HG03103 (cell line): ENCODE data around the gene CR1.
"Not testable (repeated sequence)": the region's sequence is repeated elsewhere in the genome, so short reads cannot be mapped to it uniquely, and the experiment has no call there.

Experiments
- ATAC-seq: cut with Tn5 transposase; IDR thresholded peaks from one replicate; pipeline ENCODE4 v1.9.1; 2021; ENCODE audit warnings: low read depth; ENCODE audit not compliant: unreplicated experiment

Gene CR1

DNA sequence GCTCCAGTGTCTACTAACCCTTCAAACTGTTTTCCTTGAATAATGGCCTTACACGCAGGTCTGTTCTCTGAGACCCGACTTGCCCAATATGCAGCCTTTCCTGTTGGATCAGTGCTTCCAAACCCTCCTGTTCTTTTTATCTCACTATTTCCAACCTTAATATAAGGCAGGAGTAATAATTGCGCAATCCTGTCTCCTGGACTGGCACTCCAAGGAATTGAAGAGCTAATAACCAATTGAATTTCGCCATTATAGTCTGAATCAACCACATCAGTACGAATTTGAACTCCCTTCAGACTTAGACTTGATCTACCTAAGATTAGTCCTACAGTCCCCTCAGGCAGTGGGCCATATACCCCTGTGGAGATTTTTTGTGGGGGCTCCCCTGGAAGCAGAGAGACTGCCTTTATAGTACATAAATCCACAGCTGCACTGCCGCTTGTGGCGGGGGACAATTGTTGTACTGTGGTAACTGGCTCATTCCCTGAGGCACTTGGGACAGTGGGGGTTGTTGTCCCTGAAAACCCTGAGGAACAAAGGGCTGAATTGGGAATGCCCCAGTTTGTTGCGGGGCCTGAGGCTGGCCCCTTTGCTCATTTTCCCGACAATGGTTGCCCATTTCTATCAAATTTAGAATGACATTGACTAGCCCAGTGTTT lies 142.7 kb downstream of the CR1 start:
- not testable (repeated sequence) for ATAC-seq

DNA sequence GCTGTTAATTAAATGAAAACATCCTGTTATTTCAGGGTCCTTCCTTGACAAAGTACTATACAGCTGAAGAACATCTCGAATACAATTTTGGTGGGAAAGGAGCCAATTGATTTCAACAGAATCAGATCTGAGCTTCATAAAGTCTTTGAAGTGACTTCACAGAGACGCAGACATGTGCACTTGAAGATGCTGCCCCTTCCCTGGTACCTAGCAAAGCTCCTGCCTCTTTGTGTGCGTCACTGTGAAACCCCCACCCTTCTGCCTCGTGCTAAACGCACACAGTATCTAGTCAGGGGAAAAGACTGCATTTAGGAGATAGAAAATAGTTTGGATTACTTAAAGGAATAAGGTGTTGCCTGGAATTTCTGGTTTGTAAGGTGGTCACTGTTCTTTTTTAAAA lies 143.4 kb downstream of the CR1 start:
- ATAC-seq: not testable (repeated sequence)

DNA sequence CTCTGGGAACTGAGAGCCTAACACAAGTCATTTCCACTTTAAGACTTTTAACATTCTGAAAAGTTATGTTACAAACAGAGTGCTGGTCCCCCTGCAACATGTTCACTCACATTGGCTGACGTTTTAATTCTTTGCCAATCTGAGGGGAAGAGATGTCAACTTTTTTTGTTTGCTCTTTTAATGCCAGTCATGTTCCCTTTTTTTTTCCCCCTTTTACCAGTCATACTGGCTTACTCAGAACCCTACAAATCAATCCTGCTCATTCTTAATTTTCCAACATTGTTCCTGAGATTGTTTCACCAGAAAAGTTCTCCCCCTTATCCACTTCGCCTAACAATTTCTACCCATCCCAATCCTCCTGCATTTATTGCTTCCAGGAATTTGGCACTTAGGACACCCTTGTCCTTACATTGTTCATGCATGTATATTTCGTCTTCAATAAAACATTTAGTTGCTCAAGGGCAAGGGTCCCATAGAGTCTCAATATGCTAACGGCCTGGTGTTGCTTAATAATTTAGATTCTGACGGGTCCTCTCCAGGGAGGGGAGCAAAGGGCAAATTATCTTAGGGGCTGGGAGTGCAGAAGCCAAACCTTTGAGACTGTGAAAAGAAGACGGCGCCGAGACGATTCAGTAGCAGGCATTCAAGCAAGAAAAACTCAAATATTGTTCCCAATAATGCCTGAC lies 148.4 kb downstream of the CR1 start:
- ATAC-seq: no peak

DNA sequence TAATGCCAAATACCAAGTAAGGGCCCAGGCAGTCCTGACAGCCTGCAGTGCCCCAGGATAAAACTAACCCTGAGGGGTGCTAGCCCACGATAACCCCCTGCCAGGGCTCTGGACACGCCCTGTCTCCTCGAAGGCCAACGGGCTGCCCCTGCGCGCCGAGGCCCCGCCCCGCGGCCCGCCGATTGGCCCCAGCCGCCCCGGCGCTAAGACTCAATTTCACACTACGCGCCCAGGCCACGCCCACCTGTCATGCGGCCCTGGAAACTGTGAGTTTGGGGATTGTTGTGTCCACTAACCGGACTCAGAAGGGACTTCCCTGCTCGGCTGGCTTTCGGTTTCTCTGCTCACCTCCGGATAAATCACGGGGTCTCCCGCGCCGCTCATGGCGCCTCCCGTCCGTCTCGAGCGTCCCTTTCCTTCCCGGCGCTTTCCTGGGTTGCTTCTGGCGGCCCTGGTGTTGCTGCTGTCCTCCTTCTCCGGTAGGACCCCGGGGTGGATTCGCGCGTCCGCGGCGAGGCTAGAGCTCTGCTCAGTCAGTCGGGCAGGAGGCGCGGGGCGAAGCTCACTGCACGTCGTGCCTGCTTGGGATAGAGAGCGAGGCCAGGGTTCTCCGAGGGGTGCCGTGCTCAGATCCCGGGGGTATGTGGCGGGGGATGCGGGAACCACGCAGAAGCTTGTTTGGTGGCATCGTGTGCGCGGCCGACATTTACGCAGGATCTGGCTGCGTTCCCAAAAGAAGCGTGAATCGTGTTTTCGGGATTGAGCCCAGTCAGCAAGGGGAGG lies 149.1 kb downstream of the CR1 start, which contains the start of gene CR1L:
Gene CR1L (plus strand): TSS at position 282 of the 783 bp plus-strand sequence. CDS start 101 bp downstream, at position 383.
- ATAC-seq: peak; percentile 93

DNA sequence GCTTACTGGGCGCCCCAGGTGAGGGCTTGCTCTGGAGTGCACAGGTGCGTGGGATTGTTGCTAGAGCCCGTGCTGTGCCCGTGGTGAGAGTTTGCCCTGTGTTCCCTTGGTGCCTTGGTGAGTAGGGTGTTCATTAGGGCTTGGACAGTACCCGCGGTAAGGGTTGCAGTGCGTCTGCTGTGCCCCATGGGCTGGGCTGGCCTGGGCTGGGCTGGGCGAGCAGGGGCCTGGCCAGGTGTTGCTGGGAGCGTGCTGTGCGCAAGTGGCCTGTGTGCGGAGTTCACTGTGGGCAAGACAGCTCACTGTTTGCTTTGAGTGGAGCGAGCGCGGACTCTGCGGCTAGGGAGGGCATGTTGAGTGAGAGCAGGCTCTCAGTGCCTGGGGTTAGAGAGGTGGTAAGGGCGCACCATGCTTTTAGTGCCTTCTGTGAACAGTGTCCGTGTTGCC lies 149.7 kb downstream of the CR1 start:
- no peak for ATAC-seq

DNA sequence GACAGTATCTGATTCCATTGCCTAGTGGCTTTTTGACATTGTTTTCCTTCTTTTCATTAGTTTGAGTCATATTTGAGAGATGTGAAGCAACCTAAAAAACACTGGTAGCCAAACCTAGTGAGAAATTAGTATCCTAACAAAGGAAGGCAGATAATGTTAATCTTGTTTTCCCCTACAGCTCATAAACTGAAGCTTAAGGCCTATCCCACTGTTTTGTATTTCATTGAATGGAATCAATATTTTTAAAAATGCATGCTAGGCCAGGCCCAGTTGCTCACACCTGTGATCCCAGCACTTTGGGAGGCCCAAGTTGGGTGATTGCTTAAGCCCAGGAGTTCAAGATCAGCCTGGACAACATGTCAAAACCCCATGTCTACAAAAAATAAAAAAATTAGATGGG lies 150.2 kb downstream of the CR1 start:
- ATAC-seq: no peak

DNA sequence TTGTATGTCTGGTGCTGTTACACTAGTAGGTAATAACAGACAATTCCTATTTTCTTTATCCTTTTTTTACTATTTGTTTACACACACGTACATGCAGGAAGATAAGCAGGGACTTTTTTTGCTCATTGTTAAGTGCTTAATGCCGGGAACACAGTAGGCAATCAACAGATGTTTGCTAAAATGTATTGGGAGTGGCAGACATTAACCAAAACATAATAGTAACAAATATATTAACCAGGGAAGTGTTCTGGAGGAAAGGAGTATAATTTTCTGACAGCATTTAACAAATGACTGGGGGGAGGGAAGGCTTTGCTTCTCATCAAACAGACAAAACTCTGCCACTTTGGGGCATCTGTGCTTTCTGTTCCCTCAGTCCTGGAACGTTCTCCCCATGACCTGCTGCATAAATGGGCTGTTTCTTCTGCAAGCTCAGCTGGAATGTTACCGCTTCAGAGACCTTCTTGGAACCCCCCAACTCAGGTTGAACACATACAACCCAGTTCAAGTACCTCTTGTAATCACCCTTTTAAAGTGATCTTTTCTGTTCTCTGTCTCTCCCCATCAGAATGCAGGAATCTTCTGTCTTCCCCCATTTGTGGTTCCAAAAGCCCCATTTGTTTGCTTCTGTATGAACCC lies 151.1 kb downstream of the CR1 start:
- ATAC-seq: no peak

DNA sequence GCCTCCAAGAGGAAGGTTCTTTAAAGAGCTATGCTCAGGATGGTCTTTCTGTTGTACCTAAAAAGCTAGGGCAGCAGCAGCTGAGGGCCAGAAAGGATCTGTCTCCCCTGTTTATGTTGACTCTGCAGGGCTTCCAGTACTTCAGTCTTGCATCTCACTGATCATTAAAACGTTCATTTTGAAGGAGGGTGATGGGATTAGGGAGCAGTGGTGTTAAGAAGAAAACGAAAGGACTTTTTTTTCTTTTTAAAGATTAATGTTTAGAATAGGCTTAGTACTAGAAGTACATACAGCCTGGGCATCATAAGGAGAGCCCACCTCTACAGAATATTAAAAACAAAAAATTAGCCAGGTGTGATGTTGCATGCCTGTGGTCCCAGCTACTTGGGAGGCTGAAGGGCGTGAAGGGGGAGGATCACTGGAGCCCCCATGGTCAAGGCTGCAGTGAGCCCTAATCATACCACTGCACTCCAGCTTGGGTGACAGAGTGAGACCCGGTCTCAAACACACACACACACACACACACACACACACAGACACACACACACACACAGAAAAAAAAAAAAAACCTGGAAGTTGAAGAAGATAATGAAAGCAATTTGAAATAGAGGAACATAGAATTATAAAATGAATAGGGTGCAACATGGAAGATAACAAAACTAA lies 151.8 kb downstream of the CR1 start:
- no peak for ATAC-seq

DNA sequence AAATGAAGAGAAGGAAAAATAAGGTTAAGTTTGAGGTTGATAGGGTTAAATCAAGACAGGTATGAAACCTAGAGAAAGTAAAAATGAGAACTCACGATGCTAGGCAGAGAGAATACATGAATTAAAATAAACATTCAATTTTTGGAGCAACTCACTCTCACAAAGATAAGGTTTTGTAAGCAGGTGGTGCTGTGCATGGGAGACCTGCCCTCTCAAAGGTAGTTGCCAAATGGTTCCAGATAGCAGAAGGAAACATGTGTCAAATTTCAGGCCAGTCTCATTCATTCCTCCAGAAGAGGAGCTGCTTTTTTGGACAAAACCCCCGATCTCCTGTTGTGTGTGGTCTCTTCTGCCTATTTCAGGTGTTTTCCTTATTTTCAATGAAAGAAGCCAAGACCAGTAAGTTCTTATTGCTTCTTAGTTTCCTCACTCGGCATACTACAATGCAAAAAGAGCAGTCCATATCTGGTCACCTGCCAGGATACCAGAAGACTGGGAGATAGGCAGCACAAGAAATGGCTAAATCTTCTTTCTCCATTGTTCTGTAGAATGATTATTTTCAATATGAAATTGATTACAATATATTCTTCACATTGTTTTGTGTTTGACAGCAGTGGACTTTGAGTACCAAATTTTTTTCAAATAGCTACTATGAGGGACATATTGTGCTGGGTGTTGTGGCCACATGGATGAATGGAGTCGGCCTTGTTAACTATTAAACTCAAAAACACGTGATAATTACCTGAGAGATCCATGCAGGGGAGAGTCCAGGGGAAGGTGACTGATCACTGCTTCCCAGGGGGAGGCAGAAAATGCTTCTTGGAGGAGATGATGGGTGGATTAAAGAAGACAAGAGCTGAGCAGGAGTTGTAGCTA lies 152.6 kb downstream of the CR1 start:
- no peak for ATAC-seq

DNA sequence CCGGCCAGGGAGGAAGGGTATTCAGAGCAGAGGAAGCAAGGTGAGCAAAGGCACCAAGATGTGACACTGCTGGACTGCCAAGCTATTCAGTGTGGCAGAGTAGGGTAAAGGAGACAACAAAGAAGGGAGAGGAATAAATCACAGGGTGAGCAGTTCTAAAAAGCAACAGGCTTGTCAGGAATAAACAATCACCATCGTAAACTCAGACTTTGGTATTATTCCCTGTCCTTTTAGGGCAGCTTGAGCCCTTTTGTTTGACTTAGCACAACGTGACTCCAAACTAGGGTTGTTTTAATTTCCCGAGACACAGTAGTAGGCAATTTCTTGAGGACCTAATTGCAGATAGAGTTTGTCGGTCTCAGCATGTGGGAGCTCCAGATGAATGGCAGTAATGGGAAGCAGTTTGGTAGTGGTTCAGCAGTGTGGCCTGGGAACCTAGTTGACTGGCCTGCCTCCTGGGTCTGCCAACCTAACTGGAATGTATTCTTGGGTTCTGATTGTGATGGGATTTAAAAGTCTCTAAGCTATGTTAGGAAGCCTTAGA lies 153.3 kb downstream of the CR1 start:
- no peak for ATAC-seq

DNA sequence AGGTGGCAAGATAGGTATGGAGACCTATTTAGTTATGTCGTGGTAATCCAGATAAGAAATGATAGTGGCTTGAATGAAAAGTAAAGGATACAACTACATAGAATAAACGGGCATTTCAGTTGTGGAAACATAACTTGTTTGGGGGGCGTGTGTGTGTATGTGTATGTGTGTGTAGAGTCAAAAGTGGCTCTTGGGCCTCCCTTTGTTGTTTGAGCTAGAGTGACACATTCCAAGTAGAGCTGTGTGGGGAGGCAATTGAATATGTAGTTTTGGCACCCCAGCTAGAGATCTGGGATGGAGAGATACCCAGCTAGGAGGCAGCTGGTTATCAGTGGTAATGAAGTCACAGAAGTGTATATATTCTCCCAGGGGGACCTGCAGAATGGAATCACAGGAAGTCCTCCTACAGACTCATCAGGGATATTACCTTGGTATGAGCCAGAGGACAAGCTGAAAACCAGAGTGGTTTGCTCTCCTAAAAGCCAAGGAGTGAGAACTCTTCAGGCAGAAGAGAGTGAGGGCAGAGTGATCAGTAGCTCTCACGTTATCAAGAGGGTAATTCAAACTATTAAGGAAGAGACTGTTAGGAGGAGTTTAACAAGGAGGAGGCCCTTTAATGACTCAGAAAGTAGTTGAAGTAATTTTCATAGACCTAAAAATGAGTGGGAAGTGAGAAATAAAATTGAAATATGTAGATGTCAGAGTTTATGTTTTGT lies 154.1 kb downstream of the CR1 start:
- no peak for ATAC-seq

DNA sequence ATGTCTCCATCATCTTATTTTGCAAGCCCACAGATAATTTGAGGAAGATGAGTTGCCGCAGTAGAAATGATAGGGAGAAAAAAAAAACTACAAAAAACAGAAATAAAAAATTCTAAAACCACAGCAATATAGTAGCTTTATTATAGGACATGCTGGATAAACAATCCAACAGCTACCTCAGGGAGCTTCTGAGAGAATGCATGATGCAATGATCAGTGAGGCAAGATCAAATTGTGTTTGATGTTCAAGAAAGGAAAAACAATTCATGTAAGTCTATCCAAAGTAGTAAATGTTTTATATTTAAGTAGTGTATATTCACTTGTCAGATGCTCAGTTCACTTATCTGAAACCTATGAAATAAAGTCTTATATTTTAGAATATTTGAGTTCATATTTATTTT lies 155.6 kb downstream of the CR1 start:
- no peak for ATAC-seq

DNA sequence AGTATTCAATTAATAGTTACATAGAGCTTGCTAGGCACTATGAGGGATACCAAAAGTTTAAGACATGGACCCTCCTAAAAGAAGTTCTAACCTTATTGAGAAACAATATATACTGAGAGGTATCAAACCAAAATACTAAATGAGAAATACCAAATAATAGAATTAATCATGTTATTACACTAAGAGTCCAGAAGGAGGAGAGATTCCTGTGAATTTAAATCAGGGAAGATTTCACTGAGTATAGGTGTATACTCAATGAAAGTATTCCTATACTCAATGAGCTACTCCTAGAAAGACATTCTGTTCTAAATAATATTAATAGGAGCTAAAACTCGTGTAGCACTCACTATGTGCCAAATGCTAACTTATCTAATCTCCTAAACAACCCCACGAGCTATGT lies 158.4 kb downstream of the CR1 start:
- ATAC-seq: no peak

DNA sequence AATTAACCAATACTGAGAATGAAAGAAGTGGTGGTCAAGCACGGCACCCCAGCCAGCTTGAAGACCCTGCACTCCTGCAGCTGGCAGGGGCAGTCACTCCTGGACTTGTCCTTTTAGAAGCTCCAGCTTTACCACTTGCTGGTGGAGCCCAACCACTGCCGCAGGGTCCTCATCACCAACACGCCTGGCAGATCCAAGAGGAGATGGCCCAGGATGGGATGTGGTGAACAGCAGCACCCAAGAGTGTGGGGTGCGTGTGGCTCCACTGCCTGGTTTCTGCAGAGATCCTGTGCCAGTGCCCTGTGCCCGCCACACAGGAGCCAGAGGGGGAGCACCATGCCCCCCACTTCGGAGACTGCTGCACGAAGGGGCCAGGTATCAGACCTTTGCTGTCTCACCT lies 162.5 kb downstream of the CR1 start:
- ATAC-seq: no peak

DNA sequence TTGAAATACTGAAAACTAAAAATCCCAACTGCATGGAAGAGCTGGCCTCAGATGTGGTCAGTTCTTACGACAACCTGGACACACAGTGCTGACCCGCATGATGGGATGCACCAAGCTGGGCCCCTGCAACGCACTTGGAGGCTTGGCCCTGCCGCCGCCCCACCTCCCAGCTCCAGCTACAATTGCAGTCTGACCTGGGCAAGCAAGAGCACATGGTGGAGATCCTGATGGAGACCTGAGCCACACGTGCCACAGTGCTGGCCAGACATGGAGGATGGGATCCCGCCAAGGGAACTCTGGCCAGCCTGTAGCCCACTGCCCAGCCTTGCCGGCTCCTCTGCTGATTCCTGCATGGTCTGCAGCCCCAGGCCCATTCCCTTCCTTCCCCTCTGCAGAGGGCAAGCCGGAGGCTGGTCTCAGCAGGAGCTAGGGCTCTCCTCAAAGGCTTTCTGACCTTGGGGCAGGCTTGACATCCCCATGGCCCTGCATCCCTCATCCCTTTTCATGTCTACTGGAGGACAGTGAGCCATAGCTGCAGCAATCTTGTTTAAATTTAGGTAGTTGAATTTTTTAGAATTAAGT lies 163.0 kb downstream of the CR1 start:
- no peak for ATAC-seq

DNA sequence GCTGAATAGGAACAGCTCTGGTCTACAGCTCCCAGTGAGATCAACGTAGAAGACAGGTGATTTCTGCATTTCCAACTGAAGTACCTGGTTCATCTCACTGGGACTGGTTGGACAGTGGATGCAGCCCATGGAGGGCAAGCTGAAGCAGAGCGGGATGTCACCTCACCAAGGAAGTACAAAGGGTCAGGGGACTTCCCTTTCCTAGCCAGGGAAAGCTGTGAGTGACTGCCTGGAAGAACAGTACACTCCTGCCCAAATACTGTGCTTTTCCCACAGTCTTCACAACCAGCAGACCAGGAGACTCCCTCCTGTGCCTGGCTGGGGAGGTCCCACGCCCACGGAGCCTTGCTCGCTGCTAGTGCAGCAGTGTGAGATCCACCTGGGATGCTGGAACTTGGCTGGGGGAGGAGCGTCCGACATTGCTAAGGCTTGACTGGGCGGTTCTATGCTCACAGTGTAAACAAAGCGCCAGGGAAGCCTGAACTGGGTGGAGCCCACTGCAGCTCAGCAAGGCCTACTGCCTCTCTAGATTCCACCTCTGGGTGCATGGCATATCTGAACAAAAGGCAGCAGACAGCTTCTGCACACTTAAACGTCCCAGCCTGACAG lies 163.7 kb downstream of the CR1 start:
- ATAC-seq: no peak

DNA sequence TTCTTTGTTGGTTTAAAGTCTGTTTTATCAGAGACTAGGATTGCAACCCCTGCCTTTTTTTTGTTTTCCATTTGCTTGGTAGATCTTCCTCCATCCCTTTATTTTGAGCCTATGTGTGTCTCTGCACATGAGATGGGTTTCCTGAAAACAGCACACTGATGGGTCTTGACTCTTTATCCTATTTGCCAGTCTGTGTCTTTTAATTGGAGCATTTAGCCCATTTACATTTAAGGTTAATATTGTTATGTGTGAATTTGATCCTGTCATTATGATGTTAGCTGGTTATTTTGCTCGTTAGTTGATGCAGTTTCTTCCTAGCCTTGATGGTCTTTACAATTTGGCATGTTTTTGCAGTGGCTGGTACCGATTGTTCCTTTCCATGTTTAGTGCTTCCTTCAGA lies 165.5 kb downstream of the CR1 start:
- ATAC-seq: not testable (repeated sequence)

DNA sequence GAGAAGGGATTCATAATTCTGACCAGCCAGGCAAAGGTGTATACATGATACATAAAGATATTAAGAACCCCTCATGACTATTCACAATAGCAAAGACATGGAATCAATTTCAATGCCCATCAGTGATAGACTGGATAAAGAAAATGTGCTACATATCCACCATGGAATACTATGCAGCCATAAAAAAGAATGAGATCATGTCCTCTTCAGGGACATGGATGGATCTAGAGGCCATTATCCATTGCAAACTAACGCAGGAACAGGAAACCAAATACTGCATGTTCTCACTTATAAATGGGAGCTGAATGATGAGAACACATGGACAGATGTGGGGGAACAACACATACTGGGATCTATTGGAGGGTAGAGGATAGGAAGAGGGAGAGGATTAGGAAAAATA lies 170.4 kb downstream of the CR1 start:
- no peak for ATAC-seq
